Esophagus muscularis mucosa (tissue), 4 donors: Measurements from ENCODE around the gene DYNC2I2. TPM values are rescaled to one million over a fixed set of nuclear protein-coding genes. Genes with fewer than 3 reads are reported as not detected.

Experiments used
- DNase-seq: peaks from one replicate; pipeline ENCODE4 v3.0.0-alpha.2; 2017; ENCODE audit errors: extremely low spot score
- H3K27ac ChIP-seq, 4 donors: fragments of 200-600 bp; sonication (generic); replicated peaks in 1 of 4; 1 replicate in 3 of 4; 2 replicates in 1 of 4; pipeline ENCODE4 v1.5.1; 2016 to 2019; ENCODE audit warnings: mild to moderate bottlenecking in 1 of 4
- H3K27me3 ChIP-seq, 4 donors: fragments of 200-600 bp; sonication (generic); one replicate each; pipeline versions ENCODE4 v1.5.1 to v1.6.0; 2016 to 2019
- H3K36me3 ChIP-seq, 4 donors: fragments of 200-600 bp; sonication (generic); one replicate each; pipeline ENCODE4 v1.5.1; 2016 to 2019
- H3K4me1 ChIP-seq, 4 donors: fragments of 200-600 bp; sonication (generic); one replicate each; pipeline ENCODE4 v1.5.1; 2016 to 2019
- H3K4me3 ChIP-seq, 4 donors: fragments of 200-600 bp; sonication (generic); 1 replicate in 2 of 4; 2 replicates in 2 of 4; pipeline ENCODE4 v1.5.1; 2016 to 2019; ENCODE audit warnings: mild to moderate bottlenecking in 4 of 4, moderate library complexity in 1 of 4
- H3K9me3 ChIP-seq, 4 donors: fragments of 200-600 bp; sonication (generic); 1 replicate in 3 of 4; 2 replicates in 1 of 4; pipeline ENCODE4 v1.5.1; 2016 to 2019
- CTCF ChIP-seq, 3 experiments: fragments of 200-600 bp in 2 of 3; fragments of 450-650 bp in 1 of 3; sonication (generic) in 2 of 3; IDR thresholded peaks; one replicate each; pipeline ENCODE4 v1.5.1; 2017 to 2019; ENCODE audit warnings: antibody characterized with exemption in 3 of 3, mild to moderate bottlenecking in 2 of 3, moderate library complexity in 1 of 3
- EP300 ChIP-seq: sonication (generic); formaldehyde crosslinking; IDR thresholded peaks from one replicate; pipeline ENCODE4 v1.6.1; 2017; ENCODE audit warnings: antibody characterized with exemption
- POLR2A ChIP-seq: fragments of 450-650 bp; IDR thresholded peaks from one replicate; pipeline ENCODE4 v1.6.1; 2017; ENCODE audit warnings: antibody characterized with exemption, moderate library complexity, mild to moderate bottlenecking, low read depth
- POLR2AphosphoS5 ChIP-seq, 2 donors: sonication (generic); formaldehyde crosslinking; IDR thresholded peaks; one replicate each; pipeline ENCODE4 v1.6.1; 2017; ENCODE audit warnings: antibody characterized with exemption in 2 of 2
- WGBS: methylation state at CpG from one replicate; pipeline ENCODE4 v1.1.5; 2018; 5-methylcytosine and 5-hydroxymethylcytosine counted together
- intact Hi-C: fragments of 100-400 bp; cut with DNase I; formaldehyde crosslinking; loops from one replicate; pipeline ENCODE4 v1.15.1; 2023
- total RNA-seq, 4 donors: library from RNA; depleted of rRNA; stranded (reverse); fragments of >200 nt; gene quantifications; one replicate each; pipeline versions ENCODE4 v1.1.0 to v1.2.1, GENCODE V29; 2016

DYNC2I2 gene
- total RNA-seq, 4 donors from 2014 or later, result 27.8 to 54.8 (median 39.2) TPM

- peaks cover 26 to 43% (median 34%) of the 10 kb centered on the region in 4 donors for H3K4me1 ChIP-seq
- no peaks in the 10 kb centered on the region for H3K27me3 ChIP-seq
- H3K36me3 ChIP-seq, result peaks cover 85 to 98% (median 96%) of the 10 kb centered on the region in 4 donors
- no peak for DNase-seq
- H3K27ac ChIP-seq, result no peak overlapping the region
- H3K9me3 ChIP-seq, result no peaks in the 10 kb centered on the region
- 51% methylated on average over 9 of the region's 9 CpGs for WGBS
- intact Hi-C loops, result no loop called here
- H3K4me3 ChIP-seq, result no peak overlapping the region
- TF ChIP-seq EP300 (no peak), POLR2AphosphoS5 (IDR thresholded peaks at IDR 0.05) (no peak), POLR2A (no peak), CTCF (IDR thresholded peaks at IDR 0.05) (no peak)
Measured at GRCh38 chr9:128629852-128630545, 26.6 kb downstream of the DYNC2I2 start.

GRCh38 chr9:128629136-128629535 lies 27.5 kb downstream of the DYNC2I2 start:
- Histone ChIP-seq H3K27ac (peak overlapping the region; percentile 57 to 75 (median 65)), H3K4me1 (peaks cover 17 to 34% (median 26%) of the 10 kb centered on the region in 4 donors)

GRCh38 chr9:128628471-128629048 lies 28.1 kb downstream of the DYNC2I2 start:
- 66% methylated on average over 9 of the region's 17 CpGs for WGBS
- no peak for DNase-seq
- Histone ChIP-seq H3K4me1 (peaks cover 16 to 31% (median 24%) of the 10 kb centered on the region in 4 donors), H3K9me3 (no peaks in the 10 kb centered on the region), H3K27ac (peak overlapping the region; percentile 57 to 75 (median 65)), H3K27me3 (no peaks in the 10 kb centered on the region), H3K4me3 (no peak overlapping the region), H3K36me3 (peaks cover 87 to 100% (median 100%) of the 10 kb centered on the region in 4 donors)
- intact Hi-C loops, result no loop called here
- peak in 1 of 2 donors; percentile 33 for TF ChIP-seq POLR2AphosphoS5 (IDR thresholded peaks at IDR 0.05)
- no peak for TF ChIP-seq POLR2A

More at GRCh38 chr9:128629136-128629535, 27.5 kb downstream of the DYNC2I2 start:
- H3K9me3 ChIP-seq, result no peaks in the 10 kb centered on the region
- intact Hi-C loops, result no loop called here
- H3K4me3 ChIP-seq, result no peak overlapping the region
- peaks cover 90 to 100% (median 100%) of the 10 kb centered on the region in 4 donors for H3K36me3 ChIP-seq
- no peak for TF ChIP-seq EP300
- no peak for TF ChIP-seq POLR2AphosphoS5 (IDR thresholded peaks at IDR 0.05)
- no peak for TF ChIP-seq POLR2A
- no peak for TF ChIP-seq CTCF (IDR thresholded peaks at IDR 0.05)
- DNase-seq, result no peak
- H3K27me3 ChIP-seq, result no peaks in the 10 kb centered on the region
- WGBS, result 87% methylated on average over 8 of the region's 10 CpGs

GRCh38 chr9:128627906-128628305 lies 28.7 kb downstream of the DYNC2I2 start:
- peaks cover 16 to 31% (median 24%) of the 10 kb centered on the region in 4 donors for H3K4me1 ChIP-seq
- intact Hi-C loops, result no loop called here
- TF ChIP-seq CTCF (IDR thresholded peaks at IDR 0.05), result no peak
- no peak for TF ChIP-seq EP300
- no peak for TF ChIP-seq POLR2AphosphoS5 (IDR thresholded peaks at IDR 0.05)
- TF ChIP-seq POLR2A, result no peak
- DNase-seq, result no peak
- H3K4me3 ChIP-seq, result no peak overlapping the region
- no peaks in the 10 kb centered on the region for H3K27me3 ChIP-seq
- H3K27ac ChIP-seq, result peak overlapping the region; percentile 57 to 75 (median 65)
- H3K9me3 ChIP-seq, result no peaks in the 10 kb centered on the region
- 78% methylated on average over 10 of the region's 13 CpGs for WGBS
- H3K36me3 ChIP-seq, result peaks cover 87 to 100% (median 100%) of the 10 kb centered on the region in 4 donors

GRCh38 chr9:128627127-128627715 lies 29.4 kb downstream of the DYNC2I2 start:
- H3K4me1 ChIP-seq, result peaks cover 16 to 32% (median 26%) of the 10 kb centered on the region in 4 donors
- 83% methylated on average over 12 of the region's 15 CpGs for WGBS
- H3K27me3 ChIP-seq, result no peaks in the 10 kb centered on the region
- DNase-seq, result no peak
- H3K36me3 ChIP-seq, result peaks cover 87 to 100% (median 100%) of the 10 kb centered on the region in 4 donors
- intact Hi-C loops, result no loop called here
- no peak overlapping the region for H3K4me3 ChIP-seq
- H3K27ac ChIP-seq, result peak overlapping the region in 2 of 4 donors; percentile 58 to 75
- TF ChIP-seq EP300 (no peak), POLR2A (no peak), POLR2AphosphoS5 (IDR thresholded peaks at IDR 0.05) (no peak), CTCF (IDR thresholded peaks at IDR 0.05) (no peak)
- H3K9me3 ChIP-seq, result no peaks in the 10 kb centered on the region
